K562 (cell line): ENCODE data around the gene H2AZ2. TPM values are rescaled to one million over a fixed set of nuclear protein-coding genes. Genes with fewer than 3 reads are reported as not detected.
"Not testable (repeated sequence)": the region's sequence is repeated elsewhere in the genome, so short reads cannot be mapped to it uniquely, and the experiment has no call there.

ENCODE experiments used
- ATAC-seq: fragments of 200-7000 bp; cut with Tn5 transposase; 3 replicates; pipeline ENCODE4 v1.9.1; 2020; ENCODE audit warnings: moderate library complexity
- BruUV-seq: library from RNA; stranded (reverse); fragments of 400-500 nt; replicated peaks from 2 replicates; lab custom pipeline; 2021; lab: Mats Ljungman, UMichigan
- CTCF ChIA-PET: fragments of 300-600 bp; formaldehyde crosslinking; extraction: SDS; loops from one replicate; lab custom pipeline; 2021; ENCODE audit warnings: low intra/inter-chr PET ratio; lab: Yijun Ruan, JAX
- POLR2A ChIA-PET: fragments of 300-600, 350-650 bp; sonication (Branson Sonifier 250); formaldehyde crosslinking; extraction: SDS; loops from one replicate; lab custom pipeline; 2021; ENCODE audit warnings: antibody characterized with exemption, inconsistent platforms; lab: Yijun Ruan, JAX
- DNase-seq, 4 experiments: peaks; one replicate each; pipeline versions ENCODE4 v3.0.0 to v3.0.0-alpha.2; 2011 to 2018; ENCODE audit warnings: low spot score in 3 of 4, mixed read lengths in 3 of 4; ENCODE audit errors: extremely low read depth in 1 of 4
- FAIRE-seq: peaks from 2 replicates; lab custom pipeline; 2011; peaks lifted over from hg19 to GRCh38; lab: Jason Lieb, UNC
- H2AFZ ChIP-seq: 2 replicates; pipeline ENCODE4 v1.6.0; 2011; ENCODE audit warnings: low read depth, low read length, control low read depth, inconsistent platforms
- H3K27ac ChIP-seq: fragments of 200-600 bp; 3 replicates; pipeline ENCODE4 v1.8.0; 2011; ENCODE audit warnings: low read depth, mild to moderate bottlenecking, control low read depth, inconsistent platforms, low read length, moderate library complexity, mixed read lengths; ENCODE audit errors: extremely low read depth
- H3K27me3 ChIP-seq, 2 experiments: fragments of 300-600 bp in 1 of 2; 2 replicates in 1 of 2; 3 replicates in 1 of 2; pipeline versions ENCODE4 v1.6.0 to v1.8.0; 2011; ENCODE audit warnings: inconsistent platforms in 2 of 2, low read length in 2 of 2, mild to moderate bottlenecking in 1 of 2, mixed read lengths in 1 of 2, moderate library complexity in 1 of 2; ENCODE audit not compliant: control insufficient read depth in 2 of 2, insufficient read depth in 2 of 2
- H3K36me3 ChIP-seq: fragments of 300-600 bp; 3 replicates; pipeline ENCODE4 v1.8.0; 2011; ENCODE audit warnings: mild to moderate bottlenecking, low read length, inconsistent platforms; ENCODE audit not compliant: control insufficient read depth, insufficient read depth
- H3K4me1 ChIP-seq, 2 experiments: fragments of 200-600 bp in 1 of 2; replicated peaks in 1 of 2; 2 replicates in 1 of 2; 3 replicates in 1 of 2; pipeline versions ENCODE4 v1.5.1 to v1.8.0; 2011; ENCODE audit warnings: inconsistent platforms in 2 of 2, low read length in 2 of 2, mild to moderate bottlenecking in 1 of 2, mixed read lengths in 1 of 2, moderate library complexity in 1 of 2; ENCODE audit not compliant: control insufficient read depth in 2 of 2, insufficient read depth in 2 of 2
- H3K4me2 ChIP-seq: 2 replicates; pipeline ENCODE4 v1.6.1; 2011; ENCODE audit warnings: low read length, control low read depth, inconsistent platforms, mixed read lengths; ENCODE audit not compliant: insufficient read depth
- H3K4me3 ChIP-seq: fragments of 200-600 bp; sonication (generic), shearing (Covaris generic); 2 replicates; pipeline ENCODE4 v1.5.1; 2016; ENCODE audit warnings: control low read depth, inconsistent platforms
- H3K79me2 ChIP-seq: fragments of 200-600 bp; 3 replicates; pipeline ENCODE4 v1.8.0; 2011; ENCODE audit warnings: low read length, inconsistent platforms; ENCODE audit not compliant: control insufficient read depth, insufficient read depth
- H3K9ac ChIP-seq, 2 experiments: 2 replicates each; pipeline versions ENCODE4 v1.6.0 to v1.6.1; 2011; ENCODE audit warnings: low read depth in 2 of 2, low read length in 2 of 2, control low read depth in 1 of 2, inconsistent platforms in 1 of 2, mild to moderate bottlenecking in 1 of 2, mixed read lengths in 1 of 2; ENCODE audit not compliant: insufficient read depth in 1 of 2
- H3K9me1 ChIP-seq: one replicate; pipeline ENCODE4 v1.6.0; 2011; ENCODE audit warnings: inconsistent platforms, mild to moderate bottlenecking, low read length, moderate library complexity; ENCODE audit not compliant: control insufficient read depth, insufficient read depth
- H3K9me3 ChIP-seq: replicated peaks from 2 replicates; pipeline ENCODE4 v1.5.1; 2011; ENCODE audit warnings: low read depth, low read length, inconsistent platforms; ENCODE audit not compliant: control insufficient read depth, insufficient read depth
- H4K20me1 ChIP-seq: replicated peaks from 2 replicates; pipeline ENCODE4 v1.6.1; 2011; ENCODE audit warnings: low read length, inconsistent platforms, mixed read lengths; ENCODE audit not compliant: control insufficient read depth, insufficient read depth
- ARID1B ChIP-seq: fragments of 450-650 bp; IDR thresholded peaks from 2 replicates; pipeline ENCODE4 v1.6.1; 2016; ENCODE audit warnings: antibody characterized with exemption, mild to moderate bottlenecking, inconsistent platforms
- CBFA2T2 ChIP-seq: fragments of 450-650 bp; conservative IDR thresholded peaks from 2 replicates; pipeline ENCODE4 v1.6.1; 2017; ENCODE audit warnings: mild to moderate bottlenecking
- CBFA2T3 ChIP-seq: fragments of 450-650 bp; IDR thresholded peaks from 2 replicates; pipeline ENCODE4 v1.6.1; 2017
- CEBPB ChIP-seq: fragments of 450-650 bp; IDR thresholded peaks from 2 replicates; pipeline ENCODE4 v1.6.1; 2016; ENCODE audit warnings: missing genetic modification characterization, missing compliant biosample characterization
- DPF2 ChIP-seq: fragments of 450-650 bp; IDR thresholded peaks from 2 replicates; pipeline ENCODE4 v1.6.1; 2016
- FOSL1 ChIP-seq: fragments of 200-800 bp; sonication (Bioruptor generic); conservative IDR thresholded peaks from 2 replicates; pipeline ENCODE4 v1.6.1; 2016; ENCODE audit warnings: missing genetic modification characterization, missing compliant biosample characterization
- KDM1A ChIP-seq, 2 experiments: fragments of 450-650 bp; IDR thresholded peaks; 2 replicates each; pipeline ENCODE4 v1.6.1; 2016; ENCODE audit warnings: mild to moderate bottlenecking in 2 of 2
- MEIS2 ChIP-seq: fragments of 450-650 bp; IDR thresholded peaks from 2 replicates; pipeline ENCODE4 v1.6.1; 2014; ENCODE audit warnings: mild to moderate bottlenecking; ENCODE audit not compliant: partially characterized antibody
- NCOR1 ChIP-seq: fragments of 450-650 bp; IDR thresholded peaks from 2 replicates; pipeline ENCODE4 v1.6.1; 2016; ENCODE audit warnings: mild to moderate bottlenecking, moderate library complexity
- SMARCE1 ChIP-seq: fragments of 450-650 bp; IDR thresholded peaks from 2 replicates; pipeline ENCODE4 v1.7.1; 2016; ENCODE audit warnings: mild to moderate bottlenecking
- WGBS: fragments of 100-300 bp; shearing (Covaris generic); methylation state at CpG from one replicate; pipeline ENCODE4 v1.1.6; 2016; ENCODE audit warnings: low coverage, mixed read lengths; ENCODE audit not compliant: insufficient coverage; ENCODE audit errors: missing lambda C conversion rate; 5-methylcytosine and 5-hydroxymethylcytosine counted together
- in situ Hi-C: fragments of 300-500 bp; cut with MboI; formaldehyde crosslinking; loops from 4 replicates; pipeline ENCODE4 v1.15.0; 2018; ENCODE audit warnings: inconsistent platforms, mixed read lengths
- intact Hi-C: fragments of 100-400 bp; cut with micrococcal nuclease; formaldehyde crosslinking; loops from 2 replicates; pipeline ENCODE4 v1.14.2; 2022
- polyA plus RNA-seq, 8 experiments: library from polyadenylated mRNA; depleted of rRNA in 4 of 8; stranded (reverse) in 5 of 8; unstranded in 3 of 8; fragments of >200 nt; fragmentation: Nextera tagmentation in 2 of 8; fragmentation: Illumina TruSeq in 1 of 8; extraction: Ambion mirVana in 2 of 8; extraction: Trizol in 1 of 8; gene quantifications; 2 replicates each; pipeline versions ENCODE4 v1.2.1 to v1.2.3, GENCODE V29; 2011 to 2014; ENCODE audit warnings: inconsistent platforms in 1 of 8, missing spikeins in 1 of 8
- total RNA-seq, 7 experiments: library from RNA; depleted of rRNA in 6 of 7; stranded (reverse); fragments of >200 nt in 6 of 7; fragmentation: Illumina TruSeq in 2 of 7; extraction: Trizol in 2 of 7; gene quantifications; 2 replicates each; pipeline versions ENCODE4 v1.2.1 to v1.2.3, GENCODE V29; 2011 to 2021; ENCODE audit warnings: low replicate concordance in 1 of 7
- TF ChIP-seq, protein P1 (sequence below), 2 experiments: fragments of 450-650 bp in 1 of 2; sonication (generic) in 1 of 2; formaldehyde crosslinking in 1 of 2; IDR thresholded peaks in 1 of 2; conservative IDR thresholded peaks in 1 of 2; 2 replicates each; pipeline versions ENCODE4 v1.6.1 to v1.8.1; 2016 to 2023; ENCODE audit warnings: mild to moderate bottlenecking in 2 of 2, moderate library complexity in 2 of 2, inconsistent platforms in 1 of 2, missing genetic modification reagents in 1 of 2

H2AZ2 gene
- total and polyA plus RNA-seq, 9 of the 15 experiments (the other 6 are each of a cell fraction or from before 2014, with no cell fraction given) = 105 to 382 (median 286) TPM

DNA sequence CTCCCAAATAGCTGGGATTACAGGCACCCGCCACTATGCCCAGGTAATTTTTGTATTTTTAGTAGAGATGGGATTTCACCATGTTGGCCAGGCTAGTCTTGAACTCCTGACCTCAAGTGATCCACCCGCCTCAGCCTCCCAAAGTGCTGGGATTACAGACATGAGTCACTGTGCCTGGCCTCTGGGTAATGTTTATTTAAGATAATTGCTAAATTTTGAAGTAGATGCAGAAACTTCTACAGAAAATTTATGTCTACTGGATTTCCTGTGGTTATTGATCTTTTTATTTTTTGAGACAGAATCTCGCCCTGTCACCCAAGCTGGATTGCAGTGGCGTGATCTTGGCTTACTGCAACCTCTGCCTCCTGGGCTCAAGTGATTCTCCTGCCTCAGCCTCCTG, 14.1 kb upstream of the H2AZ2 start:
- H2AFZ ChIP-seq, BruUV-seq, H3K4me2 ChIP-seq, CTCF ChIA-PET, H3K27ac ChIP-seq, H3K9ac ChIP-seq, intact Hi-C loops, H3K27me3 ChIP-seq, in situ Hi-C loops, H3K4me3 ChIP-seq, ATAC-seq, H3K9me1 ChIP-seq, H3K79me2 ChIP-seq, FAIRE-seq, H4K20me1 ChIP-seq, DNase-seq, H3K36me3 ChIP-seq, H3K4me1 ChIP-seq, H3K9me3 ChIP-seq: not testable (repeated sequence)
- POLR2A ChIA-PET = interaction anchor here (2.4 kb wide), 1 partner anchor 13 kb away, joined by 18 read pairs; the partner anchor contains the start of gene H2AZ2
- TF ChIP-seq ARID1B (peak; percentile 53), CEBPB (tag) (peak; percentile 13; the same call in 1 of the 2 replicates), MEIS2 (peak; percentile 20), SMARCE1 (peak; percentile 29; the same call in 1 of the 2 replicates), CBFA2T3 (peak; percentile 47; the same call in 1 of the 2 replicates), CBFA2T2 (0 out of 2 replicates have a peak, but pooled peaks have one; percentile 10), DPF2 (peak; percentile 67), FOSL1 (peak; percentile 58; the same call in 1 of the 2 replicates), NCOR1 (0 out of 2 replicates have a peak, but pooled peaks have one; percentile 29), KDM1A (IDR thresholded peaks at IDR 0.05) (peak; percentile 64 to 68)
- TF ChIP-seq, protein P1, sequence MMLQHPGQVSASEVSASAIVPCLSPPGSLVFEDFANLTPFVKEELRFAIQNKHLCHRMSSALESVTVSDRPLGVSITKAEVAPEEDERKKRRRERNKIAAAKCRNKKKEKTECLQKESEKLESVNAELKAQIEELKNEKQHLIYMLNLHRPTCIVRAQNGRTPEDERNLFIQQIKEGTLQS (IDR thresholded peaks at IDR 0.05) = peak; percentile 68
- TF ChIP-seq, protein P1 (CRISPR knock-in tag; conservative IDR thresholded peaks at IDR 0.05) = not testable (repeated sequence)
- 21% methylated on average over 4 of the region's 4 CpGs for WGBS
